ENCODE data around the gene ALG9. TPM values are rescaled to one million over a fixed set of nuclear protein-coding genes. Genes with fewer than 3 reads are reported as not detected.

ALG9 gene
- total and polyA plus RNA-seq, 10 of the 15 experiments (the other 5 are each of a cell fraction or from before 2014, with no cell fraction given), result 10.8 to 41.6 (median 25.5) TPM

DNA sequence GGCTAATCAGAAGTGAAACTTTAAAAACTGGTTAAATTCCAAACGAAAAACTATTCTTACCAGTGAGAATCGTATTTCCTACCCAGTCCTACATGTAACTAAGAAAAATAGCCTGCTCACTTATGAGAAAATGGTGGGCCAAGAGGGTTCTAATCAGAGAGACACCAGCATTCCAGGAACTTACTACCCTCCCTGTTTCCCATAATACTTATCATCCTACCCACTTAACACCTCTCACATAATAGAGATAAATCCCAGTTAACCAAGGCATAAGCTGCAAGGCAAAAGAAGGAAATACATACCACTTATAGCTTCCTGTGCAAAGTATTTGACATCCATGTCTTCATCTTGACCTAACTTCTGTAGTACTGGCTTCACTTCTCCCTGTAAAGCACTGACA is 129.6 kb downstream of the ALG9 start:
- no peak for TF ChIP-seq TCF7 (IDR thresholded peaks at IDR 0.05; ENCODE audit: borderline replicate concordance)
- TF ChIP-seq CREB1 (IDR thresholded peaks at IDR 0.05; ENCODE audit: low read depth), result no peak
- TF ChIP-seq ZNF622 (IDR thresholded peaks at IDR 0.05), result no peak
- TF ChIP-seq, protein P1, sequence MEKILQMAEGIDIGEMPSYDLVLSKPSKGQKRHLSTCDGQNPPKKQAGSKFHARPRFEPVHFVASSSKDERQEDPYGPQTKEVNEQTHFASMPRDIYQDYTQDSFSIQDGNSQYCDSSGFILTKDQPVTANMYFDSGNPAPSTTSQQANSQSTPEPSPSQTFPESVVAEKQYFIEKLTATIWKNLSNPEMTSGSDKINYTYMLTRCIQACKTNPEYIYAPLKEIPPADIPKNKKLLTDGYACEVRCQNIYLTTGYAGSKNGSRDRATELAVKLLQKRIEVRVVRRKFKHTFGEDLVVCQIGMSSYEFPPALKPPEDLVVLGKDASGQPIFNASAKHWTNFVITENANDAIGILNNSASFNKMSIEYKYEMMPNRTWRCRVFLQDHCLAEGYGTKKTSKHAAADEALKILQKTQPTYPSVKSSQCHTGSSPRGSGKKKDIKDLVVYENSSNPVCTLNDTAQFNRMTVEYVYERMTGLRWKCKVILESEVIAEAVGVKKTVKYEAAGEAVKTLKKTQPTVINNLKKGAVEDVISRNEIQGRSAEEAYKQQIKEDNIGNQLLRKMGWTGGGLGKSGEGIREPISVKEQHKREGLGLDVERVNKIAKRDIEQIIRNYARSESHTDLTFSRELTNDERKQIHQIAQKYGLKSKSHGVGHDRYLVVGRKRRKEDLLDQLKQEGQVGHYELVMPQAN (conservative IDR thresholded peaks at IDR 0.05), result no peak
- TF ChIP-seq, protein P2, sequence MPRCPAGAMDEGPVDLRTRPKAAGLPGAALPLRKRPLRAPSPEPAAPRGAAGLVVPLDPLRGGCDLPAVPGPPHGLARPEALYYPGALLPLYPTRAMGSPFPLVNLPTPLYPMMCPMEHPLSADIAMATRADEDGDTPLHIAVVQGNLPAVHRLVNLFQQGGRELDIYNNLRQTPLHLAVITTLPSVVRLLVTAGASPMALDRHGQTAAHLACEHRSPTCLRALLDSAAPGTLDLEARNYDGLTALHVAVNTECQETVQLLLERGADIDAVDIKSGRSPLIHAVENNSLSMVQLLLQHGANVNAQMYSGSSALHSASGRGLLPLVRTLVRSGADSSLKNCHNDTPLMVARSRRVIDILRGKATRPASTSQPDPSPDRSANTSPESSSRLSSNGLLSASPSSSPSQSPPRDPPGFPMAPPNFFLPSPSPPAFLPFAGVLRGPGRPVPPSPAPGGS (IDR thresholded peaks at IDR 0.05; ENCODE audit: borderline replicate concordance, insufficient read depth, low read depth, low read length, poor library complexity, severe bottlenecking), result no peak
- TF ChIP-seq NBN (IDR thresholded peaks at IDR 0.05), result no peak
- no peak for TF ChIP-seq NR2C2 (IDR thresholded peaks at IDR 0.05; ENCODE audit: borderline replicate concordance, control insufficient read depth, insufficient read length, low read depth)
- TF ChIP-seq, protein P3, sequence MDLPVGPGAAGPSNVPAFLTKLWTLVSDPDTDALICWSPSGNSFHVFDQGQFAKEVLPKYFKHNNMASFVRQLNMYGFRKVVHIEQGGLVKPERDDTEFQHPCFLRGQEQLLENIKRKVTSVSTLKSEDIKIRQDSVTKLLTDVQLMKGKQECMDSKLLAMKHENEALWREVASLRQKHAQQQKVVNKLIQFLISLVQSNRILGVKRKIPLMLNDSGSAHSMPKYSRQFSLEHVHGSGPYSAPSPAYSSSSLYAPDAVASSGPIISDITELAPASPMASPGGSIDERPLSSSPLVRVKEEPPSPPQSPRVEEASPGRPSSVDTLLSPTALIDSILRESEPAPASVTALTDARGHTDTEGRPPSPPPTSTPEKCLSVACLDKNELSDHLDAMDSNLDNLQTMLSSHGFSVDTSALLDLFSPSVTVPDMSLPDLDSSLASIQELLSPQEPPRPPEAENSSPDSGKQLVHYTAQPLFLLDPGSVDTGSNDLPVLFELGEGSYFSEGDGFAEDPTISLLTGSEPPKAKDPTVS (IDR thresholded peaks at IDR 0.05; ENCODE audit: low read depth, low read length), result no peak
- TF ChIP-seq NFXL1 (IDR thresholded peaks at IDR 0.05; ENCODE audit: borderline replicate concordance), result no peak
- TF ChIP-seq POLR2AphosphoS2 (IDR thresholded peaks at IDR 0.05; ENCODE audit: low read depth, low read length), result no peak
- TF ChIP-seq MEF2A (IDR thresholded peaks at IDR 0.05; ENCODE audit: insufficient read depth, low read depth, low read length), result no peak
- TF ChIP-seq SMC3 (IDR thresholded peaks at IDR 0.05; ENCODE audit: borderline replicate concordance, low read length), result no peak
- TF ChIP-seq, protein P4, sequence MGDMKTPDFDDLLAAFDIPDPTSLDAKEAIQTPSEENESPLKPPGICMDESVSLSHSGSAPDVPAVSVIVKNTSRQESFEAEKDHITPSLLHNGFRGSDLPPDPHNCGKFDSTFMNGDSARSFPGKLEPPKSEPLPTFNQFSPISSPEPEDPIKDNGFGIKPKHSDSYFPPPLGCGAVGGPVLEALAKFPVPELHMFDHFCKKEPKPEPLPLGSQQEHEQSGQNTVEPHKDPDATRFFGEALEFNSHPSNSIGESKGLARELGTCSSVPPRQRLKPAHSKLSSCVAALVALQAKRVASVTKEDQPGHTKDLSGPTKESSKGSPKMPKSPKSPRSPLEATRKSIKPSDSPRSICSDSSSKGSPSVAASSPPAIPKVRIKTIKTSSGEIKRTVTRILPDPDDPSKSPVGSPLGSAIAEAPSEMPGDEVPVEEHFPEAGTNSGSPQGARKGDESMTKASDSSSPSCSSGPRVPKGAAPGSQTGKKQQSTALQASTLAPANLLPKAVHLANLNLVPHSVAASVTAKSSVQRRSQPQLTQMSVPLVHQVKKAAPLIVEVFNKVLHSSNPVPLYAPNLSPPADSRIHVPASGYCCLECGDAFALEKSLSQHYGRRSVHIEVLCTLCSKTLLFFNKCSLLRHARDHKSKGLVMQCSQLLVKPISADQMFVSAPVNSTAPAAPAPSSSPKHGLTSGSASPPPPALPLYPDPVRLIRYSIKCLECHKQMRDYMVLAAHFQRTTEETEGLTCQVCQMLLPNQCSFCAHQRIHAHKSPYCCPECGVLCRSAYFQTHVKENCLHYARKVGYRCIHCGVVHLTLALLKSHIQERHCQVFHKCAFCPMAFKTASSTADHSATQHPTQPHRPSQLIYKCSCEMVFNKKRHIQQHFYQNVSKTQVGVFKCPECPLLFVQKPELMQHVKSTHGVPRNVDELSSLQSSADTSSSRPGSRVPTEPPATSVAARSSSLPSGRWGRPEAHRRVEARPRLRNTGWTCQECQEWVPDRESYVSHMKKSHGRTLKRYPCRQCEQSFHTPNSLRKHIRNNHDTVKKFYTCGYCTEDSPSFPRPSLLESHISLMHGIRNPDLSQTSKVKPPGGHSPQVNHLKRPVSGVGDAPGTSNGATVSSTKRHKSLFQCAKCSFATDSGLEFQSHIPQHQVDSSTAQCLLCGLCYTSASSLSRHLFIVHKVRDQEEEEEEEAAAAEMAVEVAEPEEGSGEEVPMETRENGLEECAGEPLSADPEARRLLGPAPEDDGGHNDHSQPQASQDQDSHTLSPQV (IDR thresholded peaks at IDR 0.05), result no peak
- TF ChIP-seq, protein P5, sequence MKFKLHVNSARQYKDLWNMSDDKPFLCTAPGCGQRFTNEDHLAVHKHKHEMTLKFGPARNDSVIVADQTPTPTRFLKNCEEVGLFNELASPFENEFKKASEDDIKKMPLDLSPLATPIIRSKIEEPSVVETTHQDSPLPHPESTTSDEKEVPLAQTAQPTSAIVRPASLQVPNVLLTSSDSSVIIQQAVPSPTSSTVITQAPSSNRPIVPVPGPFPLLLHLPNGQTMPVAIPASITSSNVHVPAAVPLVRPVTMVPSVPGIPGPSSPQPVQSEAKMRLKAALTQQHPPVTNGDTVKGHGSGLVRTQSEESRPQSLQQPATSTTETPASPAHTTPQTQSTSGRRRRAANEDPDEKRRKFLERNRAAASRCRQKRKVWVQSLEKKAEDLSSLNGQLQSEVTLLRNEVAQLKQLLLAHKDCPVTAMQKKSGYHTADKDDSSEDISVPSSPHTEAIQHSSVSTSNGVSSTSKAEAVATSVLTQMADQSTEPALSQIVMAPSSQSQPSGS (IDR thresholded peaks at IDR 0.05; ENCODE audit: low read length), result no peak
- BruUV-seq (replicated peaks), result no TSS peak
- Histone ChIP-seq H3K27me3 (replicated peaks in 1 of 2; ENCODE audit: control insufficient read depth in 2 of 2, insufficient read depth in 2 of 2, low read length in 1 of 2) (no peaks in the 10 kb centered on the region), H3K9me3 (replicated peaks; ENCODE audit: control insufficient read depth, insufficient read depth, low read length) (no peaks in the 10 kb centered on the region), H3K4me2 (ENCODE audit: control insufficient read depth, insufficient read depth) (no peak overlapping the region), H3K9ac (ENCODE audit: control insufficient read depth, insufficient read depth, low read length) (no peak overlapping the region), H4K20me1 (ENCODE audit: control insufficient read depth, insufficient read depth) (no peaks in the 10 kb centered on the region), H2AFZ (ENCODE audit: control insufficient read depth, low read depth, low read length) (no peak overlapping the region), H3K4me3 (no peak overlapping the region), H3K36me3 (ENCODE audit: control insufficient read depth in 2 of 2, insufficient read depth in 2 of 2, low read length in 1 of 2) (peaks cover 9 to 38% of the 10 kb centered on the region in 2 experiments), H3K27ac (ENCODE audit: control insufficient read depth, insufficient read depth) (no peak overlapping the region), H3K79me2 (ENCODE audit: control insufficient read depth, insufficient read depth, low read length) (no peaks in the 10 kb centered on the region), H3K4me1 (ENCODE audit: control insufficient read depth, insufficient read depth, low read length) (peaks cover 5% of the 10 kb centered on the region; the same call in 1 of the 2 replicates)
- SMC1A ChIA-PET (ENCODE audit: uncharacterized antibody, unreplicated experiment), result interaction anchor here (1.1 to 2.6 kb wide), 7 partner anchors 9 to 102 kb away, joined by 3 to 11 read pairs (median 5); no protein-coding TSS in a partner anchor
- in situ Hi-C loops (cut with MboI) (no loop called here), intact Hi-C loops (cut with micrococcal nuclease; ENCODE audit: unreplicated experiment) (no loop called here)
- DNase-seq (ENCODE audit: low read depth, low spot score) (no peak), FAIRE-seq (no peak), ATAC-seq (no peak)
- RAD21 ChIA-PET (ENCODE audit: unreplicated experiment), result interaction anchor here (0.6 to 2.7 kb wide), 2 partner anchors 24 to 137 kb away, joined by 3 to 12 read pairs; partner anchors contain the start of gene PPP2R1B
- WGBS (ENCODE audit: insufficient coverage, insufficient replicate concordance, low lambda C conversion rate, missing lambda C conversion rate), result 91% methylated on average over 2 of the region's 2 CpGs
- CTCF ChIA-PET, result interaction anchor here (0.7 to 1.6 kb wide), 2 partner anchors 23 to 43 kb away, joined by 3 to 4 read pairs; no protein-coding TSS in a partner anchor
- POLR2A ChIA-PET, result no interaction called here

All from GM12878 (cell line).